ENCODE data around the gene JAKMIP2. TPM values are rescaled to one million over a fixed set of nuclear protein-coding genes. Genes with fewer than 3 reads are reported as not detected.
"Not testable (repeated sequence)": the region's sequence is repeated elsewhere in the genome, so short reads cannot be mapped to it uniquely, and the experiment has no call there.

Gene JAKMIP2
- total RNA-seq, 1 experiment from 2014 or later = 39.5 TPM

GRCh38 chr5:147819261-147819770 lies 36.8 kb upstream of the JAKMIP2 start:
- no peaks in the 10 kb centered on the region for H3K27me3 ChIP-seq (ENCODE audit: low read length)
- no peak for DNase-seq
- H3K4me1 ChIP-seq (ENCODE audit: low read length) = peaks cover 27% of the 10 kb centered on the region
- peak overlapping the region; percentile 45 for H3K27ac ChIP-seq (ENCODE audit: low read length)
- no peak overlapping the region for H3K9ac ChIP-seq (ENCODE audit: low read length)
- H3K36me3 ChIP-seq (ENCODE audit: insufficient read depth, low read length) = no peaks in the 10 kb centered on the region
- peak overlapping the region; percentile 73 for H2AFZ ChIP-seq (ENCODE audit: low read length)
- no peaks in the 10 kb centered on the region for H3K9me3 ChIP-seq (ENCODE audit: low read length)
- no peak overlapping the region for H3K4me3 ChIP-seq (ENCODE audit: low read length)
- H4K20me1 ChIP-seq (ENCODE audit: insufficient read depth, low read depth, low read length) = no peaks in the 10 kb centered on the region
- H3K9me2 ChIP-seq (replicated peaks; ENCODE audit: insufficient read depth, low read length) = no peaks in the 10 kb centered on the region
- peak overlapping the region; percentile 53 for H3K4me2 ChIP-seq (ENCODE audit: low read depth, low read length, poor library complexity, severe bottlenecking)
- H3K79me2 ChIP-seq (ENCODE audit: low read length) = no peaks in the 10 kb centered on the region

- H3K79me2 ChIP-seq (ENCODE audit: low read length) = no peaks in the 10 kb centered on the region
- peak overlapping the region; percentile 45 for H3K27ac ChIP-seq (ENCODE audit: low read length)
- H3K27me3 ChIP-seq (ENCODE audit: low read length) = no peaks in the 10 kb centered on the region
- peak overlapping the region; percentile 53 for H3K4me2 ChIP-seq (ENCODE audit: low read depth, low read length, poor library complexity, severe bottlenecking)
- DNase-seq = peak; percentile 54
- no peaks in the 10 kb centered on the region for H3K36me3 ChIP-seq (ENCODE audit: insufficient read depth, low read length)
- H3K9ac ChIP-seq (ENCODE audit: low read length) = 0 out of 2 replicates have a peak overlapping the region, but pooled peaks have one; percentile 6
- no peaks in the 10 kb centered on the region for H3K9me2 ChIP-seq (replicated peaks; ENCODE audit: insufficient read depth, low read length)
- no peak overlapping the region for H3K4me3 ChIP-seq (ENCODE audit: low read length)
- H2AFZ ChIP-seq (ENCODE audit: low read length) = peak overlapping the region; percentile 73
- no peaks in the 10 kb centered on the region for H3K9me3 ChIP-seq (ENCODE audit: low read length)
- H4K20me1 ChIP-seq (ENCODE audit: insufficient read depth, low read depth, low read length) = no peaks in the 10 kb centered on the region
- peaks cover 29% of the 10 kb centered on the region for H3K4me1 ChIP-seq (ENCODE audit: low read length)
These were observed 35.8 kb upstream of the JAKMIP2 start for GRCh38 chr5:147818290-147818689.

- H2AFZ ChIP-seq (ENCODE audit: low read length) = peak overlapping the region; percentile 46; the same call in 1 of the 2 replicates
- H3K36me3 ChIP-seq (ENCODE audit: insufficient read depth, low read length) = no peaks in the 10 kb centered on the region
- H3K9ac ChIP-seq (ENCODE audit: low read length) = no peak overlapping the region
- no peaks in the 10 kb centered on the region for H3K9me2 ChIP-seq (replicated peaks; ENCODE audit: insufficient read depth, low read length)
- H3K4me1 ChIP-seq (ENCODE audit: low read length) = peaks cover 24% of the 10 kb centered on the region
- no peaks in the 10 kb centered on the region for H4K20me1 ChIP-seq (ENCODE audit: insufficient read depth, low read depth, low read length)
- H3K9me3 ChIP-seq (ENCODE audit: low read length) = no peaks in the 10 kb centered on the region
- no peaks in the 10 kb centered on the region for H3K27me3 ChIP-seq (ENCODE audit: low read length)
- H3K27ac ChIP-seq (ENCODE audit: low read length) = no peak overlapping the region
- no peaks in the 10 kb centered on the region for H3K79me2 ChIP-seq (ENCODE audit: low read length)
- no peak overlapping the region for H3K4me3 ChIP-seq (ENCODE audit: low read length)
- H3K4me2 ChIP-seq (ENCODE audit: low read depth, low read length, poor library complexity, severe bottlenecking) = no peak overlapping the region
- peak; percentile 27 for DNase-seq
These were observed 31.2 kb upstream of the JAKMIP2 start for GRCh38 chr5:147813696-147814095.

GRCh38 chr5:147809830-147810666 lies 27.5 kb upstream of the JAKMIP2 start:
- Histone ChIP-seq H3K27me3 (ENCODE audit: low read length) (no peaks in the 10 kb centered on the region), H3K36me3 (ENCODE audit: insufficient read depth, low read length) (no peaks in the 10 kb centered on the region), H3K9me3 (ENCODE audit: low read length) (no peaks in the 10 kb centered on the region), H3K4me3 (ENCODE audit: low read length) (no peak overlapping the region), H4K20me1 (ENCODE audit: insufficient read depth, low read depth, low read length) (no peaks in the 10 kb centered on the region), H3K9me2 (replicated peaks; ENCODE audit: insufficient read depth, low read length) (no peaks in the 10 kb centered on the region), H3K27ac (ENCODE audit: low read length) (peak overlapping the region; percentile 10; the same call in 1 of the 2 replicates), H3K4me1 (ENCODE audit: low read length) (peaks cover 42% of the 10 kb centered on the region), H3K9ac (ENCODE audit: low read length) (no peak overlapping the region), H2AFZ (ENCODE audit: low read length) (peak overlapping the region; percentile 91), H3K4me2 (ENCODE audit: low read depth, low read length, poor library complexity, severe bottlenecking) (peak overlapping the region; percentile 4), H3K79me2 (ENCODE audit: low read length) (no peaks in the 10 kb centered on the region)
- peak; percentile 52 for DNase-seq

- no peaks in the 10 kb centered on the region for H3K9me2 ChIP-seq (replicated peaks; ENCODE audit: insufficient read depth, low read length)
- no peaks in the 10 kb centered on the region for H3K79me2 ChIP-seq (ENCODE audit: low read length)
- H3K36me3 ChIP-seq (ENCODE audit: insufficient read depth, low read length) = no peaks in the 10 kb centered on the region
- H4K20me1 ChIP-seq (ENCODE audit: insufficient read depth, low read depth, low read length) = no peaks in the 10 kb centered on the region
- H3K9ac ChIP-seq (ENCODE audit: low read length) = peak overlapping the region; percentile 50
- peak; percentile 92 for DNase-seq
- H3K4me3 ChIP-seq (ENCODE audit: low read length) = peak overlapping the region; percentile 29
- peak overlapping the region; percentile 88 for H3K27ac ChIP-seq (ENCODE audit: low read length)
- H2AFZ ChIP-seq (ENCODE audit: low read length) = peak overlapping the region; percentile 83; the same call in 1 of the 2 replicates
- H3K9me3 ChIP-seq (ENCODE audit: low read length) = no peaks in the 10 kb centered on the region
- peak overlapping the region; percentile 56 for H3K4me2 ChIP-seq (ENCODE audit: low read depth, low read length, poor library complexity, severe bottlenecking)
- no peaks in the 10 kb centered on the region for H3K27me3 ChIP-seq (ENCODE audit: low read length)
- peaks cover 68% of the 10 kb centered on the region for H3K4me1 ChIP-seq (ENCODE audit: low read length)
These were observed 22.5 kb upstream of the JAKMIP2 start for GRCh38 chr5:147805030-147805454.

- Histone ChIP-seq H4K20me1 (ENCODE audit: insufficient read depth, low read depth, low read length) (no peaks in the 10 kb centered on the region), H3K4me1 (ENCODE audit: low read length) (peaks cover 67% of the 10 kb centered on the region), H3K4me2 (ENCODE audit: low read depth, low read length, poor library complexity, severe bottlenecking) (peak overlapping the region; percentile 56), H3K27ac (ENCODE audit: low read length) (peak overlapping the region; percentile 88), H3K9me3 (ENCODE audit: low read length) (no peaks in the 10 kb centered on the region), H3K36me3 (ENCODE audit: insufficient read depth, low read length) (no peaks in the 10 kb centered on the region), H3K9me2 (replicated peaks; ENCODE audit: insufficient read depth, low read length) (no peaks in the 10 kb centered on the region), H3K4me3 (ENCODE audit: low read length) (peak overlapping the region; percentile 29), H3K79me2 (ENCODE audit: low read length) (no peaks in the 10 kb centered on the region), H3K9ac (ENCODE audit: low read length) (peak overlapping the region; percentile 50), H2AFZ (ENCODE audit: low read length) (peak overlapping the region; percentile 83), H3K27me3 (ENCODE audit: low read length) (no peaks in the 10 kb centered on the region)
- peak; percentile 78 for DNase-seq
These were observed 21.8 kb upstream of the JAKMIP2 start for GRCh38 chr5:147804334-147804733.

GRCh38 chr5:147803926-147804325 lies 21.4 kb upstream of the JAKMIP2 start:
- H4K20me1 ChIP-seq (ENCODE audit: insufficient read depth, low read depth, low read length) = no peaks in the 10 kb centered on the region

GRCh38 chr5:147803161-147803560 lies 20.6 kb upstream of the JAKMIP2 start:
- not testable (repeated sequence) for H3K27me3 ChIP-seq (ENCODE audit: low read length); H3K9me3 ChIP-seq (ENCODE audit: low read length); H3K36me3 ChIP-seq (ENCODE audit: insufficient read depth, low read length); H4K20me1 ChIP-seq (ENCODE audit: insufficient read depth, low read depth, low read length); H3K9me2 ChIP-seq (replicated peaks; ENCODE audit: insufficient read depth, low read length); H3K9ac ChIP-seq (ENCODE audit: low read length); H2AFZ ChIP-seq (ENCODE audit: low read length); H3K4me2 ChIP-seq (ENCODE audit: low read depth, low read length, poor library complexity, severe bottlenecking); H3K79me2 ChIP-seq (ENCODE audit: low read length); H3K27ac ChIP-seq (ENCODE audit: low read length); H3K4me3 ChIP-seq (ENCODE audit: low read length); DNase-seq
- peaks cover 64% of the 10 kb centered on the region for H3K4me1 ChIP-seq (ENCODE audit: low read length)

More at GRCh38 chr5:147803926-147804325, 21.4 kb upstream of the JAKMIP2 start:
- Histone ChIP-seq H3K4me1 (ENCODE audit: low read length) (peaks cover 64% of the 10 kb centered on the region), H3K9me3 (ENCODE audit: low read length) (no peaks in the 10 kb centered on the region), H3K4me3 (ENCODE audit: low read length) (peak overlapping the region; percentile 29), H3K27me3 (ENCODE audit: low read length) (no peaks in the 10 kb centered on the region), H3K4me2 (ENCODE audit: low read depth, low read length, poor library complexity, severe bottlenecking) (peak overlapping the region; percentile 56), H3K9ac (ENCODE audit: low read length) (peak overlapping the region; percentile 50), H3K36me3 (ENCODE audit: insufficient read depth, low read length) (no peaks in the 10 kb centered on the region), H2AFZ (ENCODE audit: low read length) (peak overlapping the region; percentile 83), H3K79me2 (ENCODE audit: low read length) (no peaks in the 10 kb centered on the region), H3K9me2 (replicated peaks; ENCODE audit: insufficient read depth, low read length) (no peaks in the 10 kb centered on the region), H3K27ac (ENCODE audit: low read length) (peak overlapping the region; percentile 88)
- no peak for DNase-seq

Data from Karpas-422 (cell line).